Endodermal cell (in vitro differentiated cells): ENCODE measurements around the gene NAP1L1. TPM values are rescaled to one million over a fixed set of nuclear protein-coding genes. Genes with fewer than 3 reads are reported as not detected.

Experiments
- DNase-seq: peaks from one replicate; pipeline ENCODE4 v3.0.0-alpha.2; 2017
- H3K27ac ChIP-seq: 2 replicates; pipeline ENCODE4 v1.5.1; 2013; ENCODE audit warnings: mild to moderate bottlenecking, low read depth, low read length, moderate library complexity
- H3K27me3 ChIP-seq: 2 replicates; pipeline ENCODE4 v1.6.1; 2013; ENCODE audit warnings: mild to moderate bottlenecking, low read length, moderate library complexity; ENCODE audit not compliant: insufficient read depth, control insufficient read depth, poor library complexity, severe bottlenecking
- H3K36me3 ChIP-seq: 2 replicates; pipeline ENCODE4 v1.7.0; 2013; ENCODE audit warnings: mild to moderate bottlenecking, low read length, moderate library complexity; ENCODE audit not compliant: control insufficient read depth, insufficient read depth
- H3K4me1 ChIP-seq: one replicate; pipeline ENCODE4 v1.7.0; 2013; ENCODE audit warnings: low read length; ENCODE audit not compliant: control insufficient read depth, insufficient read depth
- H3K4me3 ChIP-seq: 2 replicates; pipeline ENCODE4 v1.5.1; 2013; ENCODE audit warnings: mild to moderate bottlenecking, low read length, moderate library complexity
- H3K9ac ChIP-seq: 2 replicates; pipeline ENCODE4 v1.6.1; 2013; ENCODE audit warnings: mild to moderate bottlenecking, low read length, moderate library complexity; ENCODE audit not compliant: poor library complexity, severe bottlenecking; ENCODE audit errors: extremely low read depth
- H3K9me3 ChIP-seq: 2 replicates; pipeline ENCODE4 v1.6.1; 2013; ENCODE audit warnings: mild to moderate bottlenecking, low read length, moderate library complexity; ENCODE audit not compliant: control insufficient read depth
- H3K27ac Mint-ChIP-seq: 2 replicates; pipeline ENCODE4 v1.8.0; 2020; ENCODE audit warnings: mixed read lengths
- H3K27me3 Mint-ChIP-seq: 2 replicates; pipeline ENCODE4 v1.8.0; 2021; ENCODE audit warnings: mild to moderate bottlenecking, mixed read lengths; ENCODE audit not compliant: insufficient read depth
- H3K36me3 Mint-ChIP-seq: 2 replicates; pipeline ENCODE4 v1.8.0; 2020; ENCODE audit warnings: low read depth, mixed read lengths
- H3K4me1 Mint-ChIP-seq: 2 replicates; pipeline ENCODE4 v1.8.0; 2020; ENCODE audit warnings: mixed read lengths
- H3K4me3 Mint-ChIP-seq: 2 replicates; pipeline ENCODE4 v1.8.0; 2020; ENCODE audit warnings: mild to moderate bottlenecking, moderate library complexity, mixed read lengths
- H3K9me3 Mint-ChIP-seq: 2 replicates; pipeline ENCODE4 v1.8.0; 2020; ENCODE audit warnings: mild to moderate bottlenecking, mixed read lengths
- CTCF ChIP-seq: fragments of 200-600 bp; sonication (generic); conservative IDR thresholded peaks from 2 replicates; pipeline ENCODE4 v1.5.0; 2021; ENCODE audit warnings: antibody characterized with exemption, mild to moderate bottlenecking
- WGBS, 2 experiments: methylation state at CpG; one replicate each; pipeline versions ENCODE4 v1.1.5 to v1.1.7; 2013; ENCODE audit warnings: missing lambda C conversion rate in 2 of 2, mixed read lengths in 1 of 2; ENCODE audit not compliant: insufficient coverage in 1 of 2, insufficient read length in 1 of 2; 5-methylcytosine and 5-hydroxymethylcytosine counted together
- total RNA-seq, 2 donors: library from RNA; stranded (reverse); fragmentation: NEBNext Ultra II Directional in 1 of 2; extraction: Animal tissue kit (Norgen Biotek cat#: 25700) in 1 of 2; gene quantifications; 2 replicates in 1 of 2; 3 replicates in 1 of 2; pipeline ENCODE4 v1.2.1, GENCODE V29; 2021

NAP1L1 gene
- total RNA-seq, 2 donors from 2014 or later: 711 to 829 TPM

DNA sequence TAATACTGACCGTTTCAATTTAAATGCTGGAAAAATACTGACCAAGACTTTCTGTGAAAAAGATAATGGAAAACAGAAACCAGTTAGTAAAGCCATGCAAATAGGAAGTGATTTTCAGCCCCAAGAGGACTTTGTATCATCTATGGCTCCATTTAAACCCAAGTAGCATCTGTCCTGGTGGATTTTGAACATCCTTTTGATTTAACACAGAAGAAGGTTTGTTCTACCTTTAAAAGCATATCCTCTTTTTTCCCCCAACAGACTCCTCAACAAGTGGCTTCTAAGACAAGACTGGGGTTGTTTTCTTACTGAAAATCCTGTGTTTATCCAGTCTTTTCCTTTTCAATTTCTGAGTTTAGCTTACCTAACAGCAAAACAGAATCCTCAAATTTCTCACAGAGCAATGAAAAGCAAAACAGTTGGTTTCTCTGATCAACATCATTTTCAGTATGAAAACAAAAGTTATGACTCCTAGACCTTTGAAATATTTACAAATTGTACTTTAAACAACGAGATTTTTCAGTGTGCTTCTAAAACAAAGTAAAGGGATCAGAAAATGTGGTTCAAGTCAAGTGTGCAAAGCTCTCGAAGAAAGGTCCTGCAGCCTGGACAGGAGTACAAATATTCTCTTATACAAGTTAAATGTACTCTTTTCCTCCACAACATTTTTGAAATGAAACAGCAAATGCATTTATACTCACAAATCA, 55.8 kb downstream of the NAP1L1 start:
- peaks cover 11% of the 10 kb centered on the region for H3K36me3 Mint-ChIP-seq
- H3K27me3 ChIP-seq: no peaks in the 10 kb centered on the region

DNA sequence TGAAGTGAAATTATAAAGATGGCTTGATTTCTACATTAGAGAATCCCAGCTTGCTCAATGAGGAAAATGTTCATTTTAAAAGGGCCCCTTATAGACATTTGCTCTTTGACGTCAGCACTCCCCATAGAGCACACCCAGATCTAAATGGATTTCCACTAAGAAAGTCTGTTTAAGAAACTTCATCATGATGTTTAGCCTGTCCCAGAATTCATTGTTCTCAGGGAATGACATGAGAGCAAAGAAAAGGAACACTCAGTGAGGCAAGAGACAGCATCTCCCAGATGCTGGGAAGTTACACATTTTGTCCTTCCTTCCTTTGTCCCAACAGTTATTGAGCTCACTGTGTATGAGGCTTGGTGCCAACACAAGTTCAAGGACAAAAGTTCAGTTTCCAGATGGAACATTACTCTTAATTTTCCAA, 57.8 kb downstream of the NAP1L1 start:
- no peaks in the 10 kb centered on the region for H3K36me3 ChIP-seq
- Mint-ChIP-seq H3K4me1 (peaks cover 17% of the 10 kb centered on the region), H3K27ac (no peak overlapping the region), H3K4me3 (no peak overlapping the region), H3K9me3 (no peaks in the 10 kb centered on the region), H3K36me3 (peaks cover 11% of the 10 kb centered on the region), H3K27me3 (no peaks in the 10 kb centered on the region)
- no peak for DNase-seq
- H3K4me1 ChIP-seq: no peaks in the 10 kb centered on the region
- H3K27me3 ChIP-seq: no peaks in the 10 kb centered on the region
- H3K9ac ChIP-seq: no peak overlapping the region
- no peak overlapping the region for H3K27ac ChIP-seq
- H3K4me3 ChIP-seq: no peak overlapping the region
- no peak for TF ChIP-seq CTCF
- no peaks in the 10 kb centered on the region for H3K9me3 ChIP-seq
- WGBS, 2 experiments: 88 to 97% methylated on average over 1 of the region's 1 CpG

More for the DNA sequence above, 55.8 kb downstream of the NAP1L1 start:
- Histone ChIP-seq H3K4me1 (peaks cover 4% of the 10 kb centered on the region), H3K27ac (no peak overlapping the region), H3K9ac (peak overlapping the region; percentile 54), H3K36me3 (no peaks in the 10 kb centered on the region), H3K4me3 (peak overlapping the region; percentile 90), H3K9me3 (no peaks in the 10 kb centered on the region)
- no peak for TF ChIP-seq CTCF
- WGBS, 2 experiments: 74 to 80% methylated on average over 3 of the region's 3 CpGs
- Mint-ChIP-seq H3K4me1 (peaks cover 26% of the 10 kb centered on the region), H3K4me3 (peak overlapping the region; percentile 94), H3K27me3 (no peaks in the 10 kb centered on the region), H3K27ac (no peak overlapping the region), H3K9me3 (no peaks in the 10 kb centered on the region)
- no peak for DNase-seq

DNA sequence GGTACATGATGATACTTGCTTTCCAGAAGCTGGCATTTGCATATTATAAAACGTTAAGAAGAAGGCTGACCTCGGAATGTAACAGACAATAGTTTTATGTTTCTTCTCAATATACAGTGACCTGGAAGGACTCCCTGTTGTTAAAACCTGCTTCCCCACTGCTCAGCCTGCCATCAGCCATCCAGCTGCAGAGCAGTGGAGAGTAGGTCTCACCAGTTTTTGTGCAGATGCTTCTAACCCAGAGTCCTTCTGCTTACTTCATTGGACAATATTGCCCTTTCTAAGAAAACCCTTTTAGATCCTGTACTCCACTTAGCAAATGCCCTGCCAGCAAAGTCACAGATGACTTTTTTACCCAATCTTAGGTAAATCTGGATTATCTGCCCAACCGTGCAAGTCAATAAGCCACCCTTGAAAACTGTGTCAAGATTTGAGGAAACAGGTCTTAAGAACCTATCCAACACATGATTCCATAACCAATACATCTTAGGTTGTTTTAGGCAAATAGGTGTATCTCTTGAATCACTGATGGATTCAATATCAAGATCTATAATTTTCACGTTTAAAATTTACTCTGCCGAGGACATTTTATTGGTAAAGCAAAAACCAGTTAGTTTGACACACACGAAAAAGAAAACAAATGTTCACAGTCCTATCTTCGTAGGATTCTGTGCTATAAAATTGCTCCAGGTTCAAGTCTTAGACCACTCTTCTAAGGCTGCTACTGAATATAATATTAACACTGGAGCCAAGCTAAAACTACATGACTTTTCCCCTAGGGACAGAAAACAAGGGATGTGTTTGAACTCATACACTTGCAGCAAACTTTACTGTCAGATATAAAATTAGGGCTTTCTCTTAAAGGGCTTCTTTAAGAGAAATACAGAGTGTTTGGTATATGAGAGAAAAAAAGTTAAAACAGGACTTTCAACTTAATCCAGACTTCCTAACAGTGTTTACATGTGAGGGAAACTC, 58.6 kb downstream of the NAP1L1 start:
- 76 to 82% methylated on average over 6 to 7 of the region's 7 CpGs for WGBS, 2 experiments
- Histone ChIP-seq H3K9ac (no peak overlapping the region), H3K9me3 (no peaks in the 10 kb centered on the region), H3K27me3 (no peaks in the 10 kb centered on the region), H3K4me3 (no peak overlapping the region), H3K27ac (no peak overlapping the region), H3K36me3 (no peaks in the 10 kb centered on the region), H3K4me1 (no peaks in the 10 kb centered on the region)
- no peak overlapping the region for H3K27ac Mint-ChIP-seq
- no peaks in the 10 kb centered on the region for H3K27me3 Mint-ChIP-seq
- peak; percentile 72 for DNase-seq
- peaks cover 22% of the 10 kb centered on the region for H3K4me1 Mint-ChIP-seq
- no peak overlapping the region for H3K4me3 Mint-ChIP-seq
- peaks cover 11% of the 10 kb centered on the region for H3K36me3 Mint-ChIP-seq
- no peaks in the 10 kb centered on the region for H3K9me3 Mint-ChIP-seq
- TF ChIP-seq CTCF: no peak
